ENCODE data around the gene ZCCHC4. TPM values are rescaled to one million over a fixed set of nuclear protein-coding genes. Genes with fewer than 3 reads are reported as not detected.

Gene ZCCHC4
- total RNA-seq, 1 experiment from 2014 or later, result 15.9 TPM

DNA sequence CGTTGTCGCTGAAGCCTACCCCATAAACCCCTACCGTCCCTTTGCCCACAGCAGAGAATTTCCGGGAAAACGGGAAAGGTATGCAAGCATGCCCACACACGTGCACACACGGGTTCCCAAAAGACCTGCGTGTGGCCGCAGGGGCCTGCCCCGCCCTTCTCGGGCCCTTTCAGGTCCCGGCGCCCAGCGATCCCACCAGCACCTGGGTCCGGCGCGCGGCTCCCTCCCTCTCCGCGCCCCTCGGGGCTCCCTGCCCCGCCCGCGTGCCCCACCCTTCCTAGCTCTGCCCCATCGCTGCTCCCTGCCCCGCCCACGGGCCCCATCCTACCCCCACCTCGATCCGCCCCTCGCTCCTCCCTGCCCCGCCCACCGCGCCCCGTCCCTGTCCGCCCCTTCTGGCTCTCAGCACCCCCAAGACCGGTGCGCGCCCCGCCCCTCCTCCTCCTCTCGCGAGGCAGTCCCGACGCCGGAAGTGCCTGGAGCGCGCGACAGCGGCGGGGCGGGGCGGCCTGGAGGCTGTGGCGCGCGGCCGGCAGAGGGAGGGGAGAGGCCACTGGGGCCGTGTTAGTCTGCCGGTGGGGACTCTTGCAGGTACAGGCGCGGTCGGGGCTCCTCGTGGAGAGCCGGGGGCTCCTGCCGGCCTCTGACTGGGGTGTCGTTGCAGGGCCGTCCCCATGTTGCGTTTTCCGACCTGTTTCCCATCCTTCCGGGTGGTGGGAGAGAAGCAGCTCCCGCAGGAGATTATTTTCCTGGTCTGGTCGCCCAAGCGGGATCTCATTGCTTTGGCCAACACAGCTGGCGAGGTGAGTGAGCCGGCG lies 64.4 kb downstream of the ZCCHC4 start, which contains the start of gene ANAPC4:
Gene ANAPC4 (plus strand): TSS at position 510 of the 818 bp plus-strand sequence. CDS start 165 bp downstream, at position 675.
- peak; percentile 90 for DNase-seq (ENCODE audit: low read depth)

DNA sequence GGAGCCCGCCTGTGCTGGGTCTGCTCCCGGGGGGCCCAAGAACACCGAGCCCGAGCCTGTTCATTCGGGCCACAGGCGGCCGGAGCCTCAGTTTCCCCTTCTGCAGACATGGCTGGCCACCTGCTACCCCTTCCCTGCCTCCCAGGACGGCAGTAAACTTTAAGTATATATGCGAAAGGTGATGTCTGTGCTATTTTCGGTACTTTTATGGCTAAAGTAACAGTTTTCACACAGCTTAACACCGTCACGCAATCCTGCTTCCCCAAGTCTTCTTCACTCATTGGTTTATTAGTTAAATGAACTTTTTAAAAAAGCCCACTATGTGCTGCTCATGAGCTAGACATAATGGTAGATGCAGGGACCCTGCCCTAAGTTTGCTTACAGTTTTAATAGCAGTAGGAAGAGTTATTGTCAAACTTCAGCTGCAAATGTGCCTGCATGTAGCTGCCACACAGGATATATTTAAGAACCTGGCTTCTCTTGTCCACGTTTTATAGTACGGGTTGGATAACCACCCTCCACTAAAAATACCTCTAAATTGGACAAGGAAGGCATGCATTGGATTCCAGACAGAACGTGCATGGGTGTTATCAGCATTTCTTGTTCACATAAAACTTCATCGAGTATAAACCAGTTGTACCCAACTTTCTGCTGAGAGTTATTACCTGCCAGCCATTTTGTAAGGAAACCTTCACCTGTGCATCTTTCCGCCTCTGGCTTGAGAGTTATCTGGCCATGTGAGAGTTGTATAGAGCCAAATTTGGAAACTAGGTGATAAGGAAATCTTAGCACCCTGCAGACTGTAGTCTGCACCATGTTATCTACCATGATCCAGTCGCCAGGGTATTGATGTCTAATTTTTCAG lies 65.2 kb downstream of the ZCCHC4 start:
- peak; percentile 4 for DNase-seq (ENCODE audit: low read depth)

DNA sequence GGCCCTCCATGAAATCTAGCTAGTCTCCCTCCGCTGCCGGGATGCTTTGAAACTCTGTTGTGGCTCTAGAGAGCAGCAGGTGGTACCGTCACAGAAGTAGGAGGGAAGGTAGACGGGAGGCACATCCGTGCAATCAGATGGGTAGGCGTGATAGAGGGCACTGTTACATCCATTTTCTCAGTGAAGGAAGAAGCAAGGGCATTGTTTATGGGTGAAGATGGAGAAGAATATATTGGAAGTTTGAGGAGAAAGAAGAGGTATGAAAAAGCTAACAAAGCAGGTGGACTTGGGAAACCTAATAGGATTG lies 65.8 kb downstream of the ZCCHC4 start:
- DNase-seq (ENCODE audit: low read depth), result no peak

DNA sequence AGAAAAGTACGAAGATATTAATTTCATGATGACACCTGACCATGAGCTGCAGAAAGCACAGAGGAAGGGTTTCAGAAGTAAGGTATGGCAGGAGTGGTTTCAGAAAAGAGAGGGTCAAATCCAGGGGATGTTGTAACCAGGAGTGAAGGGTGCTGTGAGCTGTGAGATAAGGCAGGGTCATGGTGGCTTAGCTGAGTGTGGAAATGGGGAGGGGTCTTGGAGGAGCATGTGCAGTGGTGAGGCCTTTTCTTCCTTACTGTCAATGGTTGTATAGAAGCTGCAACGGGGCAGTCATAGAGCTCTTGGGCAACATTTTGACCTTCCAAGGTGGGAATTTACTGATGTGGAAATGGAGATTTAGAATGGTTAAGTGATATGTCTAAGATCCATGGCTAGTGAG lies 67.0 kb downstream of the ZCCHC4 start:
- DNase-seq (ENCODE audit: low read depth), result no peak

DNA sequence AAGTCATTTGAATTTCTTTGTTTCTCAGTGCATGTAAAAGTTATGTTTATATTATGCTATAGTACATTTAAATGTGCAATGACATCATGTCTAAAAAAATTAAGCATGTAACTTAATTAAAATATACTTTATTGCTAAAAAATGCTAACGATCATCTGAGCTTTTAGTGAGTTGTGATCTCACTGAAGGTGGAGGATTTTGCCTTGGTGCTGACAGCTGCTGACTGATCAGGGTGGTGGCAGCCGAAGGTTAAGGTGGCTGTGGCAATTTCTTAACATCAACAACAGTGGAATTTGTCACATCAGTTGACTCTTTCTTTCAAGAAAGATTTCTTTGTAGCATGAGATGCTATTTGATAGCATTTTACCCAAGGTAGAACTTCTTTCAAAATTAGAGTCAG lies 71.1 kb downstream of the ZCCHC4 start:
- DNase-seq (ENCODE audit: low read depth), result no peak

DNA sequence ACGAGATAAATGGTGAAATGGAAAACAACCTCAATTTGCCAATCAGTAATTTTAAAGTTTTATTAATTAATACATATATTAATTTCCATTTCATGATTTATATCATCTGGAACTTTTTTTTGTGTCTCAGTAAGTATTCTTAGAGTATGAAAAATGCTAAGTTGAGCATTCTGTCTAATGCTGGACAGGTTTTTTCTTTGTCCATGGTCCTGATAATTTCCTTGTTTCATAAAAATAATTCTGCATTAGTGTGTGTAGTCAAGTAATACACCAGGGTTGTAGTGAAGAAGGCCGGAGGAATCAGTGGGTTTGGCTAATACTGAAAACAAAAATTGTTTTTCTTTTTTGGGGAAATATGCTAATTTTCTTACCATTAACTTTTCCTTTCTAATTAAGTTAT lies 74.4 kb downstream of the ZCCHC4 start:
- no peak for DNase-seq (ENCODE audit: low read depth)

DNA sequence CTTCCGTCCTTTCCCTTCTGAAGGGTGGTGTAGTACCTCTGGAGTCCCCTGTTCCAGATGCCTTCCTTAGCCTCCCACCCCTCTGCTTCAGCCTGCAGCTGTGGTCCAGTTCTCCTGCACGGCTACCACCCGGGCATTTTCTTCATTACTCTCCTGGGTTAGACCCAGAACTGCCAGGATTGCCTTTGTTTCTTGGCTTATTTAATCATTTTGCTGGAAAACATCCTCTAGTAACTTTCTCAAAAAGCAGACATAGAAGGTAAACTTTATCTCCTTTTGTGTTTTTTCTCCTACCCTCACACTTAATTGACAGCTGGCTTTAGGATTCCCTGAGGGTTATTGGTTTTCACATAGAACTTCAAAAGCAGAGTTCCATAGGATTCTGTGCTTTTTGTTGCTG lies 84.7 kb downstream of the ZCCHC4 start:
- DNase-seq (ENCODE audit: low read depth), result no peak

DNA sequence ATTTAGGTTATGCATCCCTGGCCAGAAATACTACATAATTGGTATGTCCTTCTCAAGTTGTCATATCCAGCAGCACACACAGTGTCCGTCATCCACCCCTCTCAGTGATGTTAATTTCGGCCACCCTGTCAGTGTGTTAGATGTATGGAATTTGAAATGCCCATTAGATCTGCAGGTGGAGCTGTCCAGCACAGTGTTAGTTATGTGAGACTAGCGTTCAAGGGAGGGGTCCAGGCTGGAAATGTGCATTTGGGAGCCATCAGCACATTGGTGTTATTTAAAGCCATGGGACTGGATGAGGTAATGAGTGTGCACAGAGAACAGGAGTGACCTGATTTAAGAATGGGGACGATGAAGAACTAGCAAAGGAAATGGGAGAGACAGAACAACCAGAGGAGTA lies 86.9 kb downstream of the ZCCHC4 start:
- no peak for DNase-seq (ENCODE audit: low read depth)

DNA sequence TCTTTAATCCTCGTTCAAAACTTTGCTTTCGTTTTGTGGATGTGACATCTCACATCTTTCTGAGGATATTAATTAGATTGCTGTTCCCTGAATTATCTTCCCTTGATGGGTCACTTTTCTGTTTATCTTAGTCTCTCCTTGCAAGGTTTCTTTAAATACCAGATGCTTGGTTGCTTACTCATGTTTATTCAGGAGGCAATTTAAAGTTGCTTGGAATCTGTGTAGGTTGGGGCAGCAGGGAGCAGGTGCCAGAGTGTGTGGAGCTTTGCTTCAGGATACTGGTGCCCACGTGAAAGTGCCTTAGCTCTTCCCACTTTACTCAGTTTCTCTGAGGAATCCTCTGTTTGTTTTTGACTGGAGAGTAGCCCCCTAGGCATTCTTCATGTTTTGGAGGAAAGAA lies 88.5 kb downstream of the ZCCHC4 start:
- peak; percentile 49 for DNase-seq (ENCODE audit: low read depth)

DNA sequence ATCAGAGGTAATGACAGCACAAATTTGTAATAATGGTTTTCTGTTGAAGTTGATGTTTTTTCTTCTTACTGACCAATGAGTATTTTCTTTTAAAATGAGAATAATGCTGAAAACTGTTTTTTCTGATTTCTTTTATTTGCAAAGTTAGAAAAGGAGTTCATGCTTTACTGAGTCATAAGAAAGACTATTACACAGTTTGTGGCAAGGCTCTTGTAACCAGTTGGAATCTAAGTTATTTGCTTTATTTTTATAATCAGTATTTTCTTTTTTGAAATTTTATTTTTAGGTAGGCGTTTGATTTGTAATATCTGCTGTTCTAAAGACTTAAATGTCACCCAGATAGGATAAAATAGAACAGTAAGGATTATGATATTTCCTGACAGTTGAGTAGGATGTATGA lies 89.9 kb downstream of the ZCCHC4 start:
- no peak for DNase-seq (ENCODE audit: low read depth)

DNA sequence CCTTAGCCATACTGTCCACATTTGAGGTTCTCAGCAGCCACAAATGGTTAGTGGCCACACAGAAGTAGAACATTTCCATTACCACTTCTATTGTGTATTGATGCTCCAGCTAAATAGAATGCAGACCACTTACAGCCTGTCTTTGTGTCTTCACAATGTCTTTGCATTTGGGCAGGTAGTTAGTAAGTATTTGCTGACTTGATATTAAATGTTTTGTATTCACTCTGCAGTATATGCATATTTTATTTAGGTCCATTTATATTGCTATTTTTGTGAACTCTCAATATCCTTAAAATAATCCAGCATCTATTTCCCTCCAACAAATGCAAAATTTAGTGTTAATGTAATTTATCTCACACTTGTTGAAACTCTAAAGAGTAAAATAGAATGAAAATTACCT lies 91.1 kb downstream of the ZCCHC4 start:
- no peak for DNase-seq (ENCODE audit: low read depth)

DNA sequence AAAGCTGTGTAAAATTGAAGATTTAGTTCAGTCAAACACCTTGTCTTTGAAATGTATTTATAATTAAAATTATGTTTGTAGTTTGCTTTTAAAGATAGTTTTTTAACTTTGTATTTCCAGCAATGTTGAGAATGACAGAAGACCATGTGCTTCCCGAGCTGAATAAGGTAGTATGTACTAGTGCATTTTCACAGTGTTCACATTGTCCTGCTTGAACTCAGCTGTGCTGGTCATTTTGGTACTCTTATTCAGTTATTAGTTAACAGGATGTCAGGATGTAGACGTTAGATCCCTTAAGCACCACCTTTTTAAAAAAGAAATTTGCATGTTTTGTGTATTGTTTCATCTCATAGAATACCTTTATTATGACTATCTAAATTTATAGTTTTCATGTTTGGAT lies 92.9 kb downstream of the ZCCHC4 start:
- no peak for DNase-seq (ENCODE audit: low read depth)

DNA sequence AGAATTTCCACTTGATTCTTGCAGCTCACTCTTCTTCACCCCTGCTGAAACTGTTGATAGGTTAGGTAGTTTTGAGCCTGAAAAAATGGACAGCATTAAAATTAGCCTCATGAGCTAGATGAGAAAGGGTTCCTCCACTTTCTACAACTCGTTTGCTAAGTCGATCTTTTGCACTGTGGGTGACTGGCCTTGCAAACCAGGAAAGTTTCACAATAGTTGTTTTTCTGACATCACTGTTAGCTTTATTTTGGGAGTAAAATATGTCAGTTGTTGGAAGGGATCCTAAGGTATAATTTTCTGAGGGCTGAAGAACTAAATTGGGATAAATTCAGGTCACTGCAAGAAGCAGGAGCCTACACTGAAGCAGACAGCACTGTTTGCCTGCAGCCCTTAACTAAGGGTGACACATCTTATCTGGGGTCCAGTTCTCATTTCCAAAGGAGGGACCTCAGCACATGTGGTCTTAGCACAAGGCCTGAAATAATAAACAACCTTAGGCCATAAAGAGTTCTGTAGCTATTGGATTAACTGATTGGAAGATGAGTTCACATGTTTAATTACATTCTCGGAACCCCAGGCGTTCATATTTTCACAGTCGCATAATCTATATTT lies 93.6 kb downstream of the ZCCHC4 start:
- no peak for DNase-seq (ENCODE audit: low read depth)

DNA sequence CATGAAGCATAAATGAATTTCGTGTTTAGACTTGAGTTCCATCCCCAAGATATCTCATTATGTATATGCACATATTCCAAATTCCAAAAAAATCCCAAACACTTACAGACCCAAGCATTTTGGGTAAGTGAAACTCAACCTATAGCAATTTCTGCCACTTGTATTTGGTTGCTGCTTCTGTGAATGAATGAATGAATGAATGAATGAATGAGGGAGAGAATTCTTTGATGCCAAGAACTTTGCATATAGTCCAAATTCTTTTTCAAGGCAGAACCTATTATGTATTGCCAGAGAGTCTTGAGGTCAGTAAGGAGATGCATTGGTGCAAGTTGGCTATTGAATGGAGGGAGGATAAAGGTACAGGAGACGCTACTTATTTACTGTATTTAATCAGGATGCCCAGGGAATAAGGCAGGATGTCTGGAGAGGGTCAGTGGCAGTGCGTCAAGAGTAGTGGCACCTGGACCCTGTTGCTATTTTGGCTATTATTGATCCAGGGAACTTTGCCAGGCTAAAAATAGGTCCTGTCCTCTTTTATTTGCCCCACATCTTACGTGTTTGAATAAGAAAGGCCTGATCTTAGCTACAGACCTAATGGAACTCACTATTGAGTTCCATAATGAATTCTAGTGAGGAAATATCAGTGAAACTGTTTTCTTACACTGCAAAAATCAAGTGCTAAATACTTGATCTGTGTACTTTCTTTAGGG lies 98.4 kb downstream of the ZCCHC4 start:
- DNase-seq (ENCODE audit: low read depth), result no peak

DNA sequence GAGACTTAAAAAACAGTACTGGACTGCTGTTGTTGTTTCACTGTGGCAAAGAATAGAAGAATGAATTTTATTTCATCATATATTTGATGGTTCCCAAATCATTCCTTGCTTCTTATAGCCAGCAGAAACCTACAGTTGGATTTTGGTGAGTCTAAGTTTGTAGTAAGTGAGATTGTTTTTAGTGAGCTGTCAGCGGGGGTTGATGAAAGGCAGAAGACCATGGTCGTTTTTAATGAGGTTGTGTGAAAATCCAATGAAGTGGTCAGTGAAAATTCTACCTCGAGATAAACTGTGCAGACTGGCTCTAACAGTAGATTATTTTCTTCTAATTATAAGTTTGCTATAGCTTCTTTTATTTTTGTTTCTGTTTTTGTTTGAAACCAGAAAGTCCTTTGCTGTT lies 100.7 kb downstream of the ZCCHC4 start:
- no peak for DNase-seq (ENCODE audit: low read depth)

DNA sequence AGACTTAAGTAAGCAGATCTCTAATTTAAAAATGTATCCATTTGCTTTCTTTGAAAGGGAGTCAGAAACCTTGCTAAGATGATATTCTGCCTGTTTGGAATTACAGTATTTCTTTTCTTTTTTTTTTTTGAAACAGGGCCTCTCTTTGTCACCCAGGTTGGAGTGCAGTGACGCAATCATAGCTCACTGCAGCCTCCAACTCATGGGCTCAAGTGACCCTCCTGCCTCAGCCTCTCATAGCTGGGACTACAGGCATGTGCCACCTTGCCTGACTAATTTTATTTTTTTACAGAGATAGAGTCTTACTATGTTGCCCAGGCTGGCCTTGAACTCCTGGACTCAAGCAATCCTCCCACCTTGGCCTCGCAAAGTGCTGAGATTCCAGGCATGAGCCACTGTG lies 104.4 kb downstream of the ZCCHC4 start:
- no peak for DNase-seq (ENCODE audit: low read depth)

Other genes starting within 250 kb of the ZCCHC4 start
- 3.6 and 7.0 TPM in 2 replicates for gene SEPSECS, start 152.3 kb upstream of the ZCCHC4 start, total RNA-seq (2014; rRNA removed; shearing (Covaris generic))
- 39.4 and 56.2 TPM in 2 replicates for gene PI4K2B, start 78.7 kb upstream of the ZCCHC4 start, total RNA-seq (2014; rRNA removed; shearing (Covaris generic))
- 9.3 and 19.8 TPM in 2 replicates for gene ANAPC4, start 64.5 kb downstream of the ZCCHC4 start, total RNA-seq (2014; rRNA removed; shearing (Covaris generic))

Data from M059J (cell line).